Measurements from ENCODE around the gene IFI16. TPM values are rescaled to one million over a fixed set of nuclear protein-coding genes. Genes with fewer than 3 reads are reported as not detected.

IFI16 gene
- total and polyA plus RNA-seq, 2 of the 4 experiments (the other 2 are of a cell fraction): 45.0 to 65.3 TPM

DNA sequence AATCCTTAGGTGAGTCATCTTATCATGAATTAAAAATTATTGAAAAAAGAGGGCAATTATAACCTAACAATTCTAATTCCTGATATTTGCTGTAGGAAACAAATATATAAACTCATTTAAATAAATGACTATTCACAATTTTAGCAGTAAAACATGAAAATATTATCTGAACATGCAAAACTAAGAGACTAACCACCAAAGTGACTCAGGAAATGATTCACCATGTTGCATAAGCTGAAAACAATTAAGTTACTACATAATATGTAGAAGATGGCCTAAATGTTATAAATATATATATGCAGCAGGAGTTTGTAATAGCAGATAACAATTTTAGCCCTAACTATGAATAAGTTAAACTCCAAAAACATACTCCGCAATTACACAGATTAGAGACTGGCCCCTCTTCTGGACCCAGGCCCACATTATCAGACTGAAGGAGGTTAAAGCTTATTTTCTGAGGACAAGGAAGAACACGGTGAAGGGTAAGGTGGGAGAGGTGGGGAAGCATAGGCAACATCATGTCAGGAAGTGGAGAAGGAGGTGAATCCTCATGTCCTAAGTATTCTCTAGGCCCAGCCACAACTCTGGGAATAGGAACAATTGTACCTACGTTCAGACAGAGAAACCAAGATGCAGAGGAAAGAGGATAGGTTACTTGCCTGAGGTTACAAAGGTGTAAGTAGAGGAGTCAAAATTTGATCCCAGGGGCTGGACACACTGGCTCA, 82.5 kb downstream of the IFI16 start:
- H3K14ac ChIP-seq (replicated peaks; ENCODE audit: low read depth, low read length): peak overlapping the region; percentile 44; the same call in 1 of the 2 replicates
- ChIA-PET CTCF (no interaction called here), POLR2A (ENCODE audit: unreplicated experiment) (no interaction called here)
- H3K27ac ChIP-seq (ENCODE audit: insufficient read depth, low read length): peak overlapping the region; percentile 20; the same call in 1 of the 2 replicates
- no peaks in the 10 kb centered on the region for H3K9me3 ChIP-seq (ENCODE audit: control insufficient read depth, insufficient read depth, low read length)
- H4K20me1 ChIP-seq (ENCODE audit: insufficient read depth, low read length): no peaks in the 10 kb centered on the region
- H2BK20ac ChIP-seq (ENCODE audit: low read depth, low read length): peak overlapping the region; percentile 23; the same call in 1 of the 2 replicates
- H4K5ac ChIP-seq (ENCODE audit: low read depth, low read length): no peak overlapping the region; the same call in 1 of the 2 replicates
- dilution Hi-C loops (cut with HindIII; ENCODE audit: low sequenced_read_pairs, unreplicated experiment): no loop called here
- H3K9me1 ChIP-seq (ENCODE audit: insufficient read depth, low read length): peaks cover 7% of the 10 kb centered on the region; the same call in 1 of the 2 replicates
- peaks cover 12% of the 10 kb centered on the region for H3K4me1 ChIP-seq (ENCODE audit: control insufficient read depth, insufficient read depth, low read length)
- H2AFZ ChIP-seq (replicated peaks; ENCODE audit: low read length, poor library complexity): peak overlapping the region; percentile 16
- no peak overlapping the region for H3K56ac ChIP-seq (ENCODE audit: extremely low read depth, insufficient read depth, low read length)
- H3K36me3 ChIP-seq (ENCODE audit: control insufficient read depth, insufficient read depth, low read length): no peaks in the 10 kb centered on the region
- no peak overlapping the region for H3K18ac ChIP-seq (ENCODE audit: low read depth, low read length)
- in situ Hi-C loops (cut with MboI; ENCODE audit: low sequenced_read_pairs): no loop called here
- intact Hi-C loops (cut with micrococcal nuclease): no loop called here
- H3K4ac ChIP-seq (ENCODE audit: low read depth, low read length): peak overlapping the region; percentile 46; the same call in 1 of the 2 replicates
- WGBS, 2 experiments (ENCODE audit: extremely low coverage in 2 of 2, insufficient read length in 1 of 2): no CpG with 5 or more reads among the region's 3 CpGs
- no peak overlapping the region for H3K23ac ChIP-seq (ENCODE audit: low read depth, low read length)
- H3K79me1 ChIP-seq (ENCODE audit: low read depth in 1 of 2, low read length in 2 of 2): no peaks in the 10 kb centered on the region
- TF ChIP-seq CEBPB (IDR thresholded peaks at IDR 0.05; ENCODE audit: low read depth, low read length): peak; percentile 95
- TF ChIP-seq SMC3 (IDR thresholded peaks at IDR 0.05; ENCODE audit: low read depth, low read length): no peak
- peak; percentile 87 for TF ChIP-seq FOS (IDR thresholded peaks at IDR 0.05; ENCODE audit: low read depth, low read length)
- TF ChIP-seq, protein P1, sequence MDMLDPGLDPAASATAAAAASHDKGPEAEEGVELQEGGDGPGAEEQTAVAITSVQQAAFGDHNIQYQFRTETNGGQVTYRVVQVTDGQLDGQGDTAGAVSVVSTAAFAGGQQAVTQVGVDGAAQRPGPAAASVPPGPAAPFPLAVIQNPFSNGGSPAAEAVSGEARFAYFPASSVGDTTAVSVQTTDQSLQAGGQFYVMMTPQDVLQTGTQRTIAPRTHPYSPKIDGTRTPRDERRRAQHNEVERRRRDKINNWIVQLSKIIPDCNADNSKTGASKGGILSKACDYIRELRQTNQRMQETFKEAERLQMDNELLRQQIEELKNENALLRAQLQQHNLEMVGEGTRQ (IDR thresholded peaks at IDR 0.05; ENCODE audit: low read depth, low read length): no peak
- H4K91ac ChIP-seq (ENCODE audit: insufficient read depth, low read depth, low read length): no peak overlapping the region
- peak overlapping the region; percentile 60; the same call in 1 of the 2 replicates for H3K4me2 ChIP-seq (ENCODE audit: low read depth, low read length)
- no peak overlapping the region for H3K4me3 ChIP-seq (ENCODE audit: insufficient read depth, low read depth, low read length)
- H2AK9ac ChIP-seq (replicated peaks; ENCODE audit: low read depth, low read length, poor library complexity): no peak overlapping the region
- H4K8ac ChIP-seq (ENCODE audit: low read depth in 2 of 2, low read length in 2 of 2): peak overlapping the region in 1 of 2 experiments; percentile 57; a peak in 2 of 4 replicates
- H2BK5ac ChIP-seq (ENCODE audit: low read depth, low read length, poor library complexity, severe bottlenecking): no peak overlapping the region
- H2AK5ac ChIP-seq (ENCODE audit: low read depth, low read length): peak overlapping the region; percentile 7; the same call in 1 of the 2 replicates
- ATAC-seq (ENCODE audit: low read depth) (peak; percentile 70), DNase-seq (peak; percentile 86)
- peak overlapping the region; percentile 20; the same call in 1 of the 2 replicates for H2BK120ac ChIP-seq (ENCODE audit: low read depth, low read length)
- no TSS peak for BruUV-seq (replicated peaks)
- H2BK15ac ChIP-seq (ENCODE audit: low read depth, low read length): peak overlapping the region; percentile 15; the same call in 1 of the 3 replicates
- no peak overlapping the region for H3K9ac ChIP-seq (ENCODE audit: low read depth, low read length)
- peaks cover 2% of the 10 kb centered on the region; the same call in 1 of the 2 replicates for H3K27me3 ChIP-seq (ENCODE audit: control insufficient read depth, insufficient read depth, low read length)
